Spleen (tissue), 11 donors: ENCODE measurements around the gene ABCG8. TPM values are rescaled to one million over a fixed set of nuclear protein-coding genes. Genes with fewer than 3 reads are reported as not detected.

Experiments
- DNase-seq: peaks from one replicate; pipeline ENCODE4 v3.0.0-alpha.2; 2020
- H3K27ac ChIP-seq, 8 donors: fragments of 200-600 bp; sonication (generic) in 7 of 8; 1 replicate in 4 of 8; 2 replicates in 4 of 8; pipeline versions ENCODE4 v1.5.0 to v1.8.0; 2016 to 2021; ENCODE audit warnings: inconsistent platforms in 4 of 8, mild to moderate bottlenecking in 4 of 8, moderate library complexity in 1 of 8
- H3K27me3 ChIP-seq, 7 donors: fragments of 200-600 bp; sonication (generic) in 6 of 7; replicated peaks in 1 of 7; 1 replicate in 4 of 7; 2 replicates in 3 of 7; pipeline versions ENCODE4 v1.5.0 to v1.8.0; 2016 to 2021; ENCODE audit warnings: inconsistent platforms in 3 of 7, mild to moderate bottlenecking in 1 of 7
- H3K36me3 ChIP-seq, 6 donors: fragments of 200-600 bp; sonication (generic) in 5 of 6; 1 replicate in 4 of 6; 2 replicates in 2 of 6; pipeline versions ENCODE4 v1.5.0 to v1.8.0; 2016 to 2021; ENCODE audit warnings: inconsistent platforms in 2 of 6
- H3K4me1 ChIP-seq, 6 donors: fragments of 200-600 bp; sonication (generic) in 5 of 6; 1 replicate in 3 of 6; 2 replicates in 3 of 6; pipeline versions ENCODE4 v1.5.0 to v1.8.0; 2016 to 2021; ENCODE audit warnings: inconsistent platforms in 3 of 6
- H3K4me3 ChIP-seq, 8 donors: fragments of 200-600 bp; sonication (generic) in 7 of 8; 1 replicate in 4 of 8; 2 replicates in 4 of 8; pipeline versions ENCODE4 v1.5.0 to v1.8.0; 2016 to 2021; ENCODE audit warnings: inconsistent platforms in 4 of 8, mild to moderate bottlenecking in 4 of 8, moderate library complexity in 2 of 8
- H3K9me3 ChIP-seq, 8 donors: fragments of 200-600 bp; sonication (generic) in 7 of 8; 1 replicate in 4 of 8; 2 replicates in 4 of 8; pipeline versions ENCODE4 v1.5.0 to v1.8.0; 2016 to 2021; ENCODE audit warnings: inconsistent platforms in 4 of 8
- POLR2A ChIP-seq, 3 donors: fragments of 450-650 bp; IDR thresholded peaks; one replicate each; pipeline ENCODE4 v1.5.1; 2017; ENCODE audit warnings: antibody characterized with exemption in 3 of 3, mild to moderate bottlenecking in 1 of 3
- POLR2AphosphoS5 ChIP-seq, 3 donors: sonication (generic); formaldehyde crosslinking; IDR thresholded peaks; one replicate each; pipeline ENCODE4 v1.5.1; 2017; ENCODE audit warnings: antibody characterized with exemption in 3 of 3
- WGBS, 5 donors: extraction: QIAGEN DNeasy Blood & Tissue Kit in 3 of 5; methylation state at CpG; one replicate each; pipeline versions ENCODE4 v1.1.5 to v1.1.7; 2013 to 2018; 5-methylcytosine and 5-hydroxymethylcytosine counted together
- intact Hi-C: fragments of 100-400 bp; cut with DNase I; formaldehyde crosslinking; loops from one replicate; pipeline ENCODE4 v1.15.0; 2023; ENCODE audit warnings: low total_unique reads
- polyA plus RNA-seq, 3 donors: library from polyadenylated mRNA; stranded (reverse); fragments of 200-250 nt; gene quantifications; one replicate each; pipeline ENCODE4 v1.2.1, GENCODE V29; 2013
- total RNA-seq, 7 donors: library from RNA; depleted of rRNA in 3 of 7; stranded (reverse); fragments of >200 nt in 3 of 7; fragmentation: NEBNext Ultra II Directional in 4 of 7; extraction: Animal tissue kit (Norgen Biotek cat#: 25700) in 4 of 7; gene quantifications; one replicate each; pipeline versions ENCODE4 v1.1.0 to v1.2.1, GENCODE V29; 2016 to 2021
- TF ChIP-seq, protein P1 (sequence below), 11 experiments: fragments of 200-600 bp in 7 of 11; fragments of 450-650 bp in 4 of 11; sonication (generic) in 4 of 11; IDR thresholded peaks in 8 of 11; conservative IDR thresholded peaks in 3 of 11; 1 replicate in 7 of 11; 2 replicates in 4 of 11; pipeline versions ENCODE4 v1.4.0 to v1.8.0; 2016 to 2021; ENCODE audit warnings: antibody characterized with exemption in 11 of 11, inconsistent platforms in 4 of 11, mild to moderate bottlenecking in 1 of 11
- donor health status: healthy with polysubstance abuse.
- donor health status: DM: no; HTN: no; CAD: no; lungs with moderate emphysema.
- donor health status: DM: no; HTN: no; CAD: no.
- donor health status: Bipolar disorder and iron deficiency.
- donor health status: healthy.
- donor health status: DM: no; HTN: no; CAD: no.
- donor health status: DM: yes; HTN: yes; CAD: no.

ABCG8 gene
- total and polyA plus RNA-seq, 10 donors, result 0.02 to 0.46 (median 0.20) TPM; not detected in 5

DNA sequence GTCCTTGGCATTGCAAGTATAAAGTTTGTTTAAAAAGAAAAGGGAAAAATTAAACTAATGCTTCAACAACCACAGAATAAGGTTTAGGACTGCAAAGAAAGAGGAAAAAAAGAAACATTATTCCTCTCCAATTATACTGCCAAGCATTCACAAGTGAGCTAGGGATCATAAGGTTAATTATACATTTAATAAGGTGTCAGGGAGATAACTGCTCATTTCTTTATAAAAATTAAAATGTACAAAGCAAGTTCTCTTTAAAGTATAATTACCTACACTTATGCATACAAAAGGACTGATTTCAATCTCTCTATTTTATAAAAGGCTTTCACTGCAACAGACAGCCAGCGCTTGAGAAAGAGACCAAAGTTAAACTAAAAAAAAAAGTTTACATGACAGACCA, 58.1 kb downstream of the ABCG8 start:
- Histone ChIP-seq H3K4me3 (no peak overlapping the region), H3K36me3 (peaks cover 0 to 100% (median 77%) of the 10 kb centered on the region in 6 donors), H3K9me3 (no peaks in the 10 kb centered on the region), H3K4me1 (no peaks in the 10 kb centered on the region), H3K27ac (no peak overlapping the region), H3K27me3 (no peaks in the 10 kb centered on the region)
- intact Hi-C loops, result no loop called here
- TF ChIP-seq POLR2A (IDR thresholded peaks at IDR 0.05), result no peak
- TF ChIP-seq, protein P1, sequence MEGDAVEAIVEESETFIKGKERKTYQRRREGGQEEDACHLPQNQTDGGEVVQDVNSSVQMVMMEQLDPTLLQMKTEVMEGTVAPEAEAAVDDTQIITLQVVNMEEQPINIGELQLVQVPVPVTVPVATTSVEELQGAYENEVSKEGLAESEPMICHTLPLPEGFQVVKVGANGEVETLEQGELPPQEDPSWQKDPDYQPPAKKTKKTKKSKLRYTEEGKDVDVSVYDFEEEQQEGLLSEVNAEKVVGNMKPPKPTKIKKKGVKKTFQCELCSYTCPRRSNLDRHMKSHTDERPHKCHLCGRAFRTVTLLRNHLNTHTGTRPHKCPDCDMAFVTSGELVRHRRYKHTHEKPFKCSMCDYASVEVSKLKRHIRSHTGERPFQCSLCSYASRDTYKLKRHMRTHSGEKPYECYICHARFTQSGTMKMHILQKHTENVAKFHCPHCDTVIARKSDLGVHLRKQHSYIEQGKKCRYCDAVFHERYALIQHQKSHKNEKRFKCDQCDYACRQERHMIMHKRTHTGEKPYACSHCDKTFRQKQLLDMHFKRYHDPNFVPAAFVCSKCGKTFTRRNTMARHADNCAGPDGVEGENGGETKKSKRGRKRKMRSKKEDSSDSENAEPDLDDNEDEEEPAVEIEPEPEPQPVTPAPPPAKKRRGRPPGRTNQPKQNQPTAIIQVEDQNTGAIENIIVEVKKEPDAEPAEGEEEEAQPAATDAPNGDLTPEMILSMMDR (IDR thresholded peaks at IDR 0.05 in 8 of 11, conservative IDR thresholded peaks at IDR 0.05 in 3 of 11), result no peak
- no peak for TF ChIP-seq POLR2AphosphoS5 (IDR thresholded peaks at IDR 0.05)
- DNase-seq, result no peak
- WGBS, 5 donors, result 95 to 100% (median 95%) methylated on average over 1 of the region's 1 CpG

GRCh38 chr2:43897492-43897891, 58.7 kb downstream of the ABCG8 start:
- TF ChIP-seq POLR2AphosphoS5 (IDR thresholded peaks at IDR 0.05) (no peak), POLR2A (IDR thresholded peaks at IDR 0.05) (no peak)
- TF ChIP-seq, protein P1 (IDR thresholded peaks at IDR 0.05 in 8 of 11, conservative IDR thresholded peaks at IDR 0.05 in 3 of 11), result no peak
- peaks cover 0 to 100% (median 72%) of the 10 kb centered on the region in 6 donors for H3K36me3 ChIP-seq

DNA sequence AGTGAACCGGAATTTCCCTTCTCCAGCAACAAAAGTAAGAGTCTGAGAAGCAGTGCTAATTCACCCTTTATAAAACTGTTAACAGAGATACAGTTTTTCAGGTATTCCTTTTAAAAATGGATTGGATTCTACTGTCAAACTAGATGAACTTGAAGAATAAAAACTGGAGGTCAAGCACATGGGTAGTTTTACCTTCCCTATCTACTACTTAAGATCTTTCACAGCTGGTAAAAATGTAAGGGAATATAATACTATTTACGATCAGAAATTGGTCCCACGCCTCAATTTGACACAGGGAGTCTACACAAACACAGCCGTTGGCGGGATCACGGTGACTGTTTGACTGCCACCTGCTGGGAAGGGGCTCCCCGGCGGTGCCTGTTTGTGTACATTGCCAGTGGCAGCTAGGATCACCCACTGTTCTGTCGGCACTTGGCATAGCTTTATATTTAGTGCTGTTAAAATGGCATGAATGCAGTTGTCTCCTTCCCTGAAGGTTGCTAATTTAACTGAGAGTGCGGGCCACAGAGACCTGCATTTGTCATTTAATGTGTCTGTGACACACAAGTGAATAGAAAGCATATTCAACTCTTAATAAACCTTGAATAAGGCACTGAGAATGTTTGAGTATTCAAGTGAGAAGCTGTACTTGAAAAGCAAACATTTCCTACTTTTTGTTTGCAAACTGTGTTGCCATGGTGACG, 59.5 kb downstream of the ABCG8 start:
- intact Hi-C loops, result no loop called here
- no peak for DNase-seq
- TF ChIP-seq POLR2A (IDR thresholded peaks at IDR 0.05) (no peak), POLR2AphosphoS5 (IDR thresholded peaks at IDR 0.05) (no peak)
- TF ChIP-seq, protein P1 (IDR thresholded peaks at IDR 0.05 in 8 of 11, conservative IDR thresholded peaks at IDR 0.05 in 3 of 11), result no peak
- no peaks in the 10 kb centered on the region for H3K27me3 ChIP-seq
- H3K4me3 ChIP-seq, result no peak overlapping the region
- 85 to 93% (median 89%) methylated on average over 11 of the region's 11 CpGs for WGBS, 5 donors
- no peaks in the 10 kb centered on the region for H3K9me3 ChIP-seq
- peaks cover 0 to 100% (median 64%) of the 10 kb centered on the region in 6 donors for H3K36me3 ChIP-seq
- no peak overlapping the region for H3K27ac ChIP-seq
- no peaks in the 10 kb centered on the region for H3K4me1 ChIP-seq

More at GRCh38 chr2:43897492-43897891, 58.7 kb downstream of the ABCG8 start:
- no peaks in the 10 kb centered on the region for H3K4me1 ChIP-seq
- H3K4me3 ChIP-seq, result no peak overlapping the region
- intact Hi-C loops, result no loop called here
- WGBS, 5 donors, result 94 to 98% (median 97%) methylated on average over 6 of the region's 6 CpGs
- no peak for DNase-seq
- H3K9me3 ChIP-seq, result no peaks in the 10 kb centered on the region
- no peaks in the 10 kb centered on the region for H3K27me3 ChIP-seq
- H3K27ac ChIP-seq, result no peak overlapping the region

DNA sequence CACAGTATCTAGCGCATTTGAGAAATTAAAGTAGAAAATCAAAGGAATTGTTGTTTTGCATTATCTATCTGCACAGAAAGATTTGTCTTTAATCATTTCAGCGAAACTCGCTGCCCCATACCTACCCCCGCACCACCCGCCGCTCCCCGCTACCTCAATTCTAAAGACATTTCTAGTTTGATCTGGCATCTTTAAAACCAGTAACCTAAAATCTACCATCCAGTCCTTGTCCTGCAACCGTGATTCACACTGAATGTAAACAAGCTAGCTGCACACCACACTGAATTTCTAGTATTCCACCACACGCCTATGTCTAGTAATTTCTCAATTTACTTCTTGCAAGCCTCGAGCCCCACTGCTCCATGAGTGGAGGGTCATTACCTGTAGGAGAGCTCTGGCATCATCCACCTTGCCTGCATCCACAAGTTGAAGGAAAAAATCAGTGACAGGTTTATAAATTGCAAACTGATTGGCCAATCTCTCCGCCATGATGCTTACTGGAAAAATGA, 60.1 kb downstream of the ABCG8 start:
- intact Hi-C loops, result no loop called here
- Histone ChIP-seq H3K4me3 (no peak overlapping the region), H3K9me3 (no peaks in the 10 kb centered on the region), H3K4me1 (no peaks in the 10 kb centered on the region), H3K27ac (no peak overlapping the region), H3K36me3 (peaks cover 0 to 100% (median 60%) of the 10 kb centered on the region in 6 donors), H3K27me3 (no peaks in the 10 kb centered on the region)
- WGBS, 5 donors, result 94 to 97% (median 96%) methylated on average over 11 of the region's 11 CpGs
- TF ChIP-seq, protein P1 (IDR thresholded peaks at IDR 0.05 in 8 of 11, conservative IDR thresholded peaks at IDR 0.05 in 3 of 11), result no peak
- TF ChIP-seq POLR2A (IDR thresholded peaks at IDR 0.05) (no peak), POLR2AphosphoS5 (IDR thresholded peaks at IDR 0.05) (no peak)
- DNase-seq, result no peak
